ENCODE results near the gene ZNHIT6. TPM values are rescaled to one million over a fixed set of nuclear protein-coding genes. Genes with fewer than 3 reads are reported as not detected.
"Not testable (repeated sequence)": the region's sequence is repeated elsewhere in the genome, so short reads cannot be mapped to it uniquely, and the experiment has no call there.

ZNHIT6 gene
- total and polyA plus RNA-seq, 2 donors (not counting 3 experiments of a cell fraction or from before 2014, with no cell fraction given): 7.3 to 18.8 TPM

DNA sequence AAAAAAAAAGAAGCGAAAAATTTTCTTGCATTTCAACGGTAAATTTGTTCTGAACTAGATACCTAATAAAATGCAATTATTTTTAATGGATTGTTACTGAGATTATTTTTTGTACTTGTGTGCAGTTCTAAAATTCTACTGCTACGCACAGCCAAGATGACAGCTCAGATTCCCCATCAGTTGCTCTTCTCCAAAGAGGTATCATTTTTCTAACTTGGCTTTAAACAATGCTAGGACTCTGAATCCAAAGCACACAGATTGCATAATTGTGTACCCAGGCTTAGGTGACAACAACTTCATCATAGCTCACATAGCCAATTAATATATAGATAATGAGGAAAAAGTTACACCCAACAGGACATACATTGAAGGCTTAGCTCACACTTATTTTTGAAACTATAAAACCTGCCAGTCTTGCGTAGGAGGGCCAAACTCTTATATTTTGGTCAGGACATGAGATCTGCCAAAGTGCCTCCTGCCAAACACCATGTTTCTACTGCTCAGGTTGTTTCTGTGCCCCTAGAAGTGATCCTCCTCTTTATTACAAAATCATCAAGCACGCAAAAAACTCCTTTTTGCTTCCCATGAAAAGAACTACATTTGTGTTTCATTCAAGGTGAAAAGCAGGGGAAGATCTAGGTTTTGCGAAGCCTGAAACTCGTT lies 10.6 kb upstream of the ZNHIT6 start:
- H3K36me3 ChIP-seq (ENCODE audit: control insufficient read depth in 2 of 2, extremely low read depth in 1 of 2, insufficient read depth in 2 of 2, low read length in 2 of 2): no peaks in the 10 kb centered on the region
- no peaks in the 10 kb centered on the region for H3K9me3 ChIP-seq (replicated peaks; ENCODE audit: control insufficient read depth, insufficient read depth, low read length)
- H3K27me3 ChIP-seq (ENCODE audit: control insufficient read depth in 2 of 2, insufficient read depth in 2 of 2, low read length in 2 of 2): peaks cover 0 to 3% of the 10 kb centered on the region in 2 experiments
- no peak overlapping the region for H2AFZ ChIP-seq (ENCODE audit: low read depth, low read length)
- BruUV-seq (replicated peaks): no TSS peak
- ChIA-PET CTCF (interaction anchor here (0.9 to 1.7 kb wide), 3 partner anchors 10 to 12 kb away, joined by 3 to 7 read pairs (median 4); partner anchors contain the start of gene ZNHIT6), POLR2A (no interaction called here)
- DNase-seq (ENCODE audit: low read depth, low spot score) (no peak), FAIRE-seq (peak; percentile 37)
- no peak overlapping the region for H3K4me3 ChIP-seq (replicated peaks in 1 of 3; ENCODE audit: insufficient read depth in 1 of 3, low read depth in 1 of 3, low read length in 3 of 3)
- H3K9ac ChIP-seq (replicated peaks; ENCODE audit: extremely low read depth, insufficient read depth, low read length): no peak overlapping the region
- no peaks in the 10 kb centered on the region for H4K20me1 ChIP-seq (replicated peaks; ENCODE audit: control insufficient read depth, extremely low read depth, insufficient read depth, low read length)
- intact Hi-C loops (cut with micrococcal nuclease) (no loop called here), dilution Hi-C loops (cut with MboI; ENCODE audit: extremely low pct_ligation_motif_present, low sequenced_read_pairs) (no loop called here)
- H3K27ac ChIP-seq (ENCODE audit: insufficient read depth, low read depth, low read length): no peak overlapping the region
- H3K4me1 ChIP-seq (ENCODE audit: control insufficient read depth, extremely low read depth, insufficient read depth, low read length): no peaks in the 10 kb centered on the region
- no peaks in the 10 kb centered on the region for H3K9me1 ChIP-seq (replicated peaks; ENCODE audit: control insufficient read depth, extremely low read depth, insufficient read depth, low read length)
- no peak overlapping the region for H3K4me2 ChIP-seq (ENCODE audit: insufficient read depth, low read length)
- TF ChIP-seq POLR2A (IDR thresholded peaks at IDR 0.05; ENCODE audit: low read depth, low read length) (no peak), GATA2 (IDR thresholded peaks at IDR 0.05; ENCODE audit: insufficient read depth, insufficient read length, low read depth, low read length) (no peak), JUN (IDR thresholded peaks at IDR 0.05; ENCODE audit: borderline replicate concordance, insufficient read depth, insufficient read length, low read depth) (no peak), POLR2AphosphoS5 (IDR thresholded peaks at IDR 0.05; ENCODE audit: insufficient read depth, low read depth, low read length) (no peak), FOS (IDR thresholded peaks at IDR 0.05; ENCODE audit: borderline replicate concordance, insufficient read depth, low read length) (no peak)
- no peaks in the 10 kb centered on the region for H3K79me2 ChIP-seq (ENCODE audit: control insufficient read depth, insufficient read depth, low read length)

DNA sequence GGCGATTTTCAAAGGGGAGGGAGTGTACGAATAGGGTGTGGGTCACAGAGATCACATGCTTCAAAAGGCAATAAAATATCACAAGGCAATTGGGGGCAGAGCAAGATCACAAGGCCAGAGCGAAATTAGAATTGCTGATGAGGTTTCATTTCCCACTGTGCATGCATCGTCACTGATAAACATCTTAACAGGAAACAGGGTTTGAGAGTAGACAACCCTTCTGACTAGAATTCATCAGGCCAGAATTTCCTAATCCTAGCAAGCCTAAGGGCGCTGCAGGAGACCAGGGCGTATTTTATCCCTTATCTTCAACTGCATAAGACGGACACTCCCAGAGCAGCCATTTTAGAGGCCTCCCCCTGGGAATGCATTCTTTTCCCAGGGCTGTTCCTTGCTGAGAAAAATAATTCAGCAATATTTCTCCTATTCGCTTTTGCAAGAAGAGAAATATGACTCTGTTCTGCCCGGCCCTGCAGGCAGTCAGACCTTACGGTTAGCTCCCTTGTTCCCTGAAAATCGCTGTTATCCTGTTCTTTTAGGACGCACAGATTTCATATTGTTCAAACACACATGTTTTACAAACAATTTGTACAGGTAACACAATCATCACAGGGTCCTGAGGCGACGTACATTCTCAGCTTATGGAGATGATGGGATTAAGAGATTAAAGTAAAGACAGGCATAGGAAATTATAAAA lies 6.3 kb upstream of the ZNHIT6 start:
- H3K27ac ChIP-seq (ENCODE audit: insufficient read depth, low read depth, low read length); DNase-seq (ENCODE audit: low read depth, low spot score); H3K4me2 ChIP-seq (ENCODE audit: insufficient read depth, low read length); H3K9ac ChIP-seq (replicated peaks; ENCODE audit: extremely low read depth, insufficient read depth, low read length); H2AFZ ChIP-seq (ENCODE audit: low read depth, low read length); H3K36me3 ChIP-seq (ENCODE audit: control insufficient read depth in 2 of 2, extremely low read depth in 1 of 2, insufficient read depth in 2 of 2, low read length in 2 of 2); H3K79me2 ChIP-seq (ENCODE audit: control insufficient read depth, insufficient read depth, low read length); BruUV-seq (replicated peaks); dilution Hi-C loops (cut with MboI; ENCODE audit: extremely low pct_ligation_motif_present, low sequenced_read_pairs); POLR2A ChIA-PET; intact Hi-C loops (cut with micrococcal nuclease); H3K27me3 ChIP-seq (ENCODE audit: control insufficient read depth in 2 of 2, insufficient read depth in 2 of 2, low read length in 2 of 2); FAIRE-seq; H3K4me3 ChIP-seq (replicated peaks in 1 of 3; ENCODE audit: insufficient read depth in 1 of 3, low read depth in 1 of 3, low read length in 3 of 3); H3K9me1 ChIP-seq (replicated peaks; ENCODE audit: control insufficient read depth, extremely low read depth, insufficient read depth, low read length); H3K4me1 ChIP-seq (ENCODE audit: control insufficient read depth, extremely low read depth, insufficient read depth, low read length); CTCF ChIA-PET; H3K9me3 ChIP-seq (replicated peaks; ENCODE audit: control insufficient read depth, insufficient read depth, low read length); H4K20me1 ChIP-seq (replicated peaks; ENCODE audit: control insufficient read depth, extremely low read depth, insufficient read depth, low read length): not testable (repeated sequence)
